ENCODE results near the gene MPIG6B.

- TF ChIP-seq, protein P1, sequence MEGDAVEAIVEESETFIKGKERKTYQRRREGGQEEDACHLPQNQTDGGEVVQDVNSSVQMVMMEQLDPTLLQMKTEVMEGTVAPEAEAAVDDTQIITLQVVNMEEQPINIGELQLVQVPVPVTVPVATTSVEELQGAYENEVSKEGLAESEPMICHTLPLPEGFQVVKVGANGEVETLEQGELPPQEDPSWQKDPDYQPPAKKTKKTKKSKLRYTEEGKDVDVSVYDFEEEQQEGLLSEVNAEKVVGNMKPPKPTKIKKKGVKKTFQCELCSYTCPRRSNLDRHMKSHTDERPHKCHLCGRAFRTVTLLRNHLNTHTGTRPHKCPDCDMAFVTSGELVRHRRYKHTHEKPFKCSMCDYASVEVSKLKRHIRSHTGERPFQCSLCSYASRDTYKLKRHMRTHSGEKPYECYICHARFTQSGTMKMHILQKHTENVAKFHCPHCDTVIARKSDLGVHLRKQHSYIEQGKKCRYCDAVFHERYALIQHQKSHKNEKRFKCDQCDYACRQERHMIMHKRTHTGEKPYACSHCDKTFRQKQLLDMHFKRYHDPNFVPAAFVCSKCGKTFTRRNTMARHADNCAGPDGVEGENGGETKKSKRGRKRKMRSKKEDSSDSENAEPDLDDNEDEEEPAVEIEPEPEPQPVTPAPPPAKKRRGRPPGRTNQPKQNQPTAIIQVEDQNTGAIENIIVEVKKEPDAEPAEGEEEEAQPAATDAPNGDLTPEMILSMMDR (IDR thresholded peaks at IDR 0.05): no peak
- no peak for TF ChIP-seq POLR2A (IDR thresholded peaks at IDR 0.05)
Measured at GRCh38 chr6:31683591-31683990, 39.6 kb upstream of the MPIG6B start.

Data from body of pancreas (tissue), 4 donors.